ENCODE measurements around the gene LY9.

DNA sequence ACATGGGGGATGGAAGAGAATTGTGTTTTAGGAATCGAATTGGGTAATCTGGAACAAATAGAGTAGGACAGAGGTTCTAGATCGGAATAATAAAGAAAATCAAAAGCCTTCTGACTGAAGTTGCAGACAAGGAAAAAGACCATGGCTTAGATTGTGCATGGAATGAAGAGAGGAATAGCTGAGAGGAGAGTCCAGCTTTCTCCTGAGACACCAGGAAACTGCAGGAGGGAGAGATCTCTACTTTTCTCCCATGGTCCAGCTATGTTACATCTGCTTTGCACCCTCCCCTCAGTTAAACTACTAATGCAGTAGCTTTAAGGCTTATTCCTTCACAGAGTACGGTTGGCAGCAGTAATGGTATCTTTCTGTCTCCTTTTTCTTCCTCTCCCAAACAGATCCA lies 43.6 kb upstream of the LY9 start:
- TF ChIP-seq, protein P1, sequence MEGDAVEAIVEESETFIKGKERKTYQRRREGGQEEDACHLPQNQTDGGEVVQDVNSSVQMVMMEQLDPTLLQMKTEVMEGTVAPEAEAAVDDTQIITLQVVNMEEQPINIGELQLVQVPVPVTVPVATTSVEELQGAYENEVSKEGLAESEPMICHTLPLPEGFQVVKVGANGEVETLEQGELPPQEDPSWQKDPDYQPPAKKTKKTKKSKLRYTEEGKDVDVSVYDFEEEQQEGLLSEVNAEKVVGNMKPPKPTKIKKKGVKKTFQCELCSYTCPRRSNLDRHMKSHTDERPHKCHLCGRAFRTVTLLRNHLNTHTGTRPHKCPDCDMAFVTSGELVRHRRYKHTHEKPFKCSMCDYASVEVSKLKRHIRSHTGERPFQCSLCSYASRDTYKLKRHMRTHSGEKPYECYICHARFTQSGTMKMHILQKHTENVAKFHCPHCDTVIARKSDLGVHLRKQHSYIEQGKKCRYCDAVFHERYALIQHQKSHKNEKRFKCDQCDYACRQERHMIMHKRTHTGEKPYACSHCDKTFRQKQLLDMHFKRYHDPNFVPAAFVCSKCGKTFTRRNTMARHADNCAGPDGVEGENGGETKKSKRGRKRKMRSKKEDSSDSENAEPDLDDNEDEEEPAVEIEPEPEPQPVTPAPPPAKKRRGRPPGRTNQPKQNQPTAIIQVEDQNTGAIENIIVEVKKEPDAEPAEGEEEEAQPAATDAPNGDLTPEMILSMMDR (IDR thresholded peaks at IDR 0.05; ENCODE audit: low read depth, low read length, poor library complexity, severe bottlenecking), result no peak
- no peak for TF ChIP-seq EZH2phosphoT487 (IDR thresholded peaks at IDR 0.05; ENCODE audit: borderline replicate concordance, low read length)
